NOMO-1 treated with dmso at 0.1 percent for 144 hours (cell line): ENCODE results near the gene ZBED5.
"Not testable (repeated sequence)": the region's sequence is repeated elsewhere in the genome, so short reads cannot be mapped to it uniquely, and the experiment has no call there.

Experiments used
- DNase-seq: peaks from one replicate; lab custom pipeline; 2025; ENCODE audit not compliant: unreplicated experiment; lab: John Stamatoyannopoulos, UW

The ZBED5 gene

DNA sequence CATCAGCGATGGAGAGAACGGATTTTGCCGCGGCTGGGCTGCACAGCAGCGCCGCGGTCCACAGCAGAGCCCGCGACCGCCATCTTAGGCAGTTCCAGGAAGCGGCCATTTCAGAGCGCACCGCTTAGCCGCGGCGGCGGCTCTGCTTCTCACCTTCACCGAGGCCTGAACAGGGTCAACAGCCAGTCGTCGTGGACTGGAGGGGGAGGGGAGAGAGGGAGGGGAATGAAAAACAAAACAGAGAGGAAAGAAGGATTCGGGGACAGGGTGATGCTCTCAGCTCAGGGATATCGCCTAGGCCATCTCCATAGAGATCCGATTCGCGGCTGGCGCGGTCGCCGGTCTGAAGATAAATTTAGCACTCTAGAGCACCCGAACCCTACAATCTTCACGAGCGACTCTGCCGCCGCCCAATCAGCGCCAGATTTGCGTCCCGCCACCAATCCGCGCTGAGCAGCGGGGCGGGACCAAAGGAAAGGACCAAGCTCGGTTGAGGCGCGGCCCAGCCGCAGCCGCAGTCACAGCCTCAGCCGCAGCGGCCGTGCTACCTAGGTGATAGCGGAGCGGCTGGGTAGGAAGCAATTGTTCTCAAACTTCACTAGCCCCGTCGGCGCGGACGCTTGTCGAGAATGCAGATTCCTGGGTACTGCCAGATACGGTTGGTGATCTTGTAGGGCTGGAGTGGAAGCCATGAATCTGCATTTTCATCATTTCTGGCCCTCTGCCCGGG, at the start of gene ZBED5:
TSS of gene ZBED5 (minus strand) at position 345 of the 730 bp plus-strand sequence. CDS start 3,108 bp downstream, outside the sequence.
- DNase-seq: peak; percentile 97

DNA sequence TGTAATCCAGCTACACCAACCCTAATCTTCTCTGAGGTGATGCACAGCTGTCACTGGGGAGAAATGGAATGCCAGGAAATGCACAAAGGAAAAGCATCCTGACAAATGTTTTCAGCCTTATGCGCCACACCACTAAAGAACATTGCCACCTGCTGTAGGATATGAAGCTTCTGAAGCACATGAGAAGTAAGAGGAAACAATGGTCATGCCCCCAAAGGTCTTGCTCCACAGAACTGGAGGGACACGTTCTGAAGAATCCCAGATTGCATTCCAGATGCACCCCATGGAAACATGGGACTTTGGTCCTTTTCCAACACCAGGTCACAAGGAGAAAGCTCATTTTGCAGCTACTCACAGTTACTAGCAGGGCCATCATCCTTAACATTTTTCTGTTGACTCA, 48.7 kb upstream of the ZBED5 start:
- DNase-seq: no peak

DNA sequence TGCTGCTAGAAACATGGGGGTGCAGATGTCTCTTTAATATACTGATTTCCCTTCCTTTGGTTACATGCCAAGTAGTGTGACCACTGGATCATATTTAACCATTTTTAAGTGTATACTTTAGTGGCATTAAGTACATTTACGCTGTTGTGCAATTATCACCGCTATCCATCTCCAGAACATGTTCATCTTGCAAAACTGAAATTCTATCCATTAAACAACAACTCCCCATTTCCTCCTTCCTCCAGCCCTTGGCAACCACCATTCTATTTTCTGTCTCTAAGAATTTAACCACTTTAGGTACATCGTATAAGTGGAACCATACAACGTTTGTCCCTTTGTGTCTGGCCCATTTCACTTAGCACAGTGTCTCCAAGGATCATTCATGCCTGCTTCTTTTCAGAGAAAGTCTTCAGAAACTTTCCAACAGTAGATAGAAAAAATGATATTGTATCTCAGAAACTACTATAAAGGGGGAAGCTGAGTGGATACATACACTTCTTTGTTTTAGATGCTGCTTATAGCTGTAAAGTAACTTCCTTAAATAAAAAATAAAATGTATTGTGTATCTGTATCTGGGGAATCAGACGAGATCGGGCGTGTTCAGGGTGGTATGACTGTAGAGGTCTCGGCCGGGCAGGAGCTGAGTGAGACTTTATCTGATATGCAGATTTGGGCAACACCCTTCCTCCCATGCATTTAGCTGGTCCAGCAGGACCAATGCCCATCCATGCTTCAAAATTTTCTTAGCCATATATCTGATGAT, 44.6 kb upstream of the ZBED5 start:
- DNase-seq: no peak

DNA sequence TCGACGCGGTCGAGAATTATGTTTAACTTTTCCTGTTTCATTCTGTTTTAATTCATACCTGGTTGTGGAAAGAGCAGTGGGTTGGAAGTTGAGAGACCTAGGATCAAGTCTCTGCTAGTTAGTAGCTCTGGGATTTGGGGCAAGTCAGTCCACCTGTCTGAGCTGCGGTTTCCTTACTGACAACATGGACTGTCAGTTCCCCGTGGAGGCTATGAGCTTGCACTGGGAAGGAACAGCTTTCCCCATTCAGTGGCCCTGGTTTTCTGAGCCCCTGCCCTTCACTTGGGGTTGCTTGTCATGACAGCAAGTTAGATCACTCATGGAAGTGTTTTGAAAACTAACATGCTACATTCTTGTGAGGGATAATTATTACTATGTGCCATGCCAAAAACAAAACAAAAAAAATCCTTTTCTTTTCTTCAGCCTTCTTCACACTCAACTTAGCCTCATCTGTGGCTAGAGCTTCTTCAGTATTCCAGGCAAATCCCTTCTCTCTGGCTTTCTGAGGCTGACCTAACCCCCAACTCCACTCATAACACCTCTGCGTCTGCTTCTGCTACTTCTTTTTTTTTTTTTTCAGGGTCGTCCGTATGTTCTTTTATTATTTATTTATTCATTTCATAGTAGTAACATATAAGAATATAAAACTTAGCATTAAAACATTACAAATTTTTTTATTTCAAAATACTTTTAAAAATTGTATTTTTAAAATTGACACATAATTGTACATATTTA, 43.0 kb upstream of the ZBED5 start:
- no peak for DNase-seq

DNA sequence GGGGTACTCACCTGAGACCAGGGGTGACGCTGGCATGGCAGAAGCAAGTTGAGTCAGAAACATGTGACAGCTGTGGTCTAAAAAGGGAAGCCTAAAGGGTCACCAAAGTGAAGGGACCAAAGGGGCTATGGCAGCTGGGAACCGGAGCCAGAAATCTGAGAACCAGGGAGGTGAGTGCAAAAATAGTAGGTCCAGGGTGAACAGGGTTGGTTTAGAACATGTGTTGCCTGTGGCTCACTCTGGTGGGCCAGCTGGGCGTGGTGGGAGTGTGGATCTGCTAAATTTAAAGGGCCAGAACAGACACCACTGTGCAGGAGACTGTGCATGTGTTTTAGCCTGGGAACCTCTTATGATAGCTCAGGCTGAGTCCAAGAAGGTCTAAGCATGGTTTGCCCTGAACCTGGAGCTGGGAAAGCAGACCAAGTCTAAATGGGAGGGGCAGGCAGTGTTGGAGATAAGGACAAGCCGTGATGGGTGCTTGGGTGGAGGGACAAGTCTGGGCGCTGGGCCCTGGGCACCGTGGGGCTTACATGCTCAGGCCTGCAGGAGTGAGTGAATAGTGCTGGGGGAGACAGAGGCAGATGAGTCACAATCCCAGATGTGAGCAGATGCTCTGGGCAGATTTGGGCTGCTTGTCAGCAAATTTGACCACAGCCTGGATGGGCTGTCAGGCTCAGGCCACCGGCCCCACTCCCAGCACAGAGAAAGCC, 41.4 kb upstream of the ZBED5 start:
- DNase-seq: no peak

DNA sequence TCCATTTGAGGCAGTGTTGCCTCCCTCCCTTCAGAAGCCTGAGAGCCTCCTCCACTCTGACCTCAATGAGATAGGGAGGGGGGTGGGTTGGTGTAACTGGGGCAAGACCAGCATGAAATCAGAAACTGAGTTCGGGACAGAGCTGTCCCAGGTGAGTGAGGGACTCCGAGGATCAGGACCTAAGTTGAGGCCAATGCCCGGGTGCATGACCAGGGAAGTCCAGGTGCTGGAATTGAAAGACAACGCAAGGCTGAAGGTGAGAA, 40.8 kb upstream of the ZBED5 start:
- DNase-seq: no peak

DNA sequence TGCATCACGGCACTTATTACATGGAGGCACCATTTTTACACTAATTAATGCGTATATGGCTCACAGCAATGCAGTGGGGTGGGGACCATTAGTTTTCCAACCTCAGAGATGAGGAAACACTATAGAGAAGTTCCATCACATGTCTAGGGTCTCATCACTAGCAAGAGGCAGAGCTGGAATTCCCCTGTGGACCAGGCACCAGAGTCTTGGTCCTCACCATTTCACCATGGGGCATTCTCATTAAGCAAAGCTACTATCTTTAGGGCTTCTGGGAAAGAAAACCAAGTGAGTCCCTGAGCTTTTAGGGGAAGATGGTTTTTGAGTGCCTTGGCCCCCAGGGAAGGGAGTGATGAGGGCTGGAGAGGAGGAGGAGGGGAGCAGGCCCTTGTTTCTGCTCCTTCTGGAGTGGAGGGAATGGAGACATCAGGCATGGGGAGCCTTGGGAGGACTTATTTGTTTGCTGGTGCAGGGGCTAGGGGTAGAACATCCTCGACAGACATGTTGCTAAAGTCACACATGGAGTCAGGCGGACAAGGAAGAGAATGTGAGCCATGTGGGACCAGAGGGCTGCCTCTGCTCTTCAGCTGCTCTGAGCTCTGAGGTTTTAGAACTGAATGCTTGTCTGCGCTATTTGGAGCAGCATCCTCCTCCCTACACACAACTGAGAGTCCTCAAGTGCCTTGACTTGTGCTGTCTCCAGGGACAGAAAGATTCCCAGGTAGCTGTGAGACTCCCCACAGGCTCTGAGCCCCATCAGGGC, 40.3 kb upstream of the ZBED5 start:
- no peak for DNase-seq

DNA sequence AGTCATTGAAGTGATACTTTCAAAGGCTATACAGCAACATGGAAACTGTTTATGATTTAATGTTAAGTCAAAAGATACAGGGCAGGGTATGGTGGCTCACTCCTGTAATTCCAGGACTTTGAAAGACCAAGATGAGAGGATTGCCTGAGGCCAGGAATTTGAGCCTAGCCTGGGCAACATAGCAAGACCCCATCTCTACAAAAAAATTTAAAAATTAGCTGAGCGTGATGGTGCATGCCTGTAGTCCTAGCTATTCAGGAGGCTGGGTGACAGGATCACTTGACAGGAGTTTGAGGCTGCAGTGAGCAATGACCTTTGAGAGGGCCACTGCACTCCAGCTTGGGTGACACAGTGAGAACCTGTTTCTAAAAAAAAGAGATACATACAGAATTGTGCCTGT, 39.3 kb upstream of the ZBED5 start:
- DNase-seq: no peak

DNA sequence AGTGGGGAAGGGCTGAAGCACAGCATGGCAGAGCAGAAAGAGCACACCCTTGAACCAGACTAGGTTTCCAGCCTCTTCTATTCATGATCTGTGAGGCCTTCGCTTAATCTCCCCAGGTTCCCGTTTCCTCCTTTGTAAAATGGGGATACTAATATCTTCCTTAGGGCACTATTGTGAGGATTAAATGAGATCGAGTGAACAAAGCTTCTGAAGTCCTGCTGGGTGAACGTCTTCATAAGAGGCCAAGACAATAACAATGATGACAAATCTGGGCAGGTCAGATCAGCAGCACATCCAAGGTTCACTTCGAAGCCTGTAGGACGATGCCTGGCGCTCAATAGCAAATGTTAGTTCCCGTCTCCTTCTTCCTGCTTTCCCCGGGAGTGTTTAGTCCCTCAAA, 38.6 kb upstream of the ZBED5 start:
- no peak for DNase-seq

DNA sequence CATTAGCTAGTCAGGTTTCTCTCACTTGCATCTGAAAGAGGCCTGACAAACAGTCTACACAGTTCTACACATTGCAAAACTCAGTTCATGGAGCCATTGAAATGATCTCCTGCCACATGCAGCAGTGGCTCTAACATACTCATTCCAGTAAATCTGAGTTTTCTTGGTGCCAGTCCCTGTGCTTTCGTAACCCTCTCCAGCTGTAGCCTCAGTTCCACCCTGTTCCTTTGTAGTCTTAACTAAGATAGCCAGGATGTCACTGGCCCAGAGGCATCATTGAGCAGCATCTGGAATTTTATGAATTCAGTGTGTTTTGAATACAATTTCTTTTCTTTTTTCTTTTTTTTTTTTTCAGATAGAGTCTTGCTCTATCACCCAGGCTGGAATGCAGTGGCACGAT, 37.4 kb upstream of the ZBED5 start:
- no peak for DNase-seq

DNA sequence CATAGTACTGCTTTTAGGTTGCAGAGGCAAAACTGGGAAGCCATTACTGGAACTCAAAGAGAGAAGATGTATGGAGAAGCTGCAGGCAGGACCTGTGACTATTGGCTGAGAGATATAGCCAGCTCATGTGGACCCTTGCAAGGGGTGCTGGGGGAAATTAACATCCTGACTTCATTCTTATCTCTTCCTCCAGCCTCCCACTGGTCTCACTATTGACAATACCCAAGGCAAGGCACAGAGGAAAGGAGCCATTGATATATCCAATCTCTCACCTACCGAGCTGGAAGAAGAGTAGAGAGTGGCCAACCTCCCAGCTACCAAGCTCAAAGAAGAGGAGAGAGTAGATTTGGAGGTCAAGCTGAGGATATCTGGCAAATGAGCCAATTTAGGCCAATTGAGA, 36.8 kb upstream of the ZBED5 start:
- DNase-seq: no peak

DNA sequence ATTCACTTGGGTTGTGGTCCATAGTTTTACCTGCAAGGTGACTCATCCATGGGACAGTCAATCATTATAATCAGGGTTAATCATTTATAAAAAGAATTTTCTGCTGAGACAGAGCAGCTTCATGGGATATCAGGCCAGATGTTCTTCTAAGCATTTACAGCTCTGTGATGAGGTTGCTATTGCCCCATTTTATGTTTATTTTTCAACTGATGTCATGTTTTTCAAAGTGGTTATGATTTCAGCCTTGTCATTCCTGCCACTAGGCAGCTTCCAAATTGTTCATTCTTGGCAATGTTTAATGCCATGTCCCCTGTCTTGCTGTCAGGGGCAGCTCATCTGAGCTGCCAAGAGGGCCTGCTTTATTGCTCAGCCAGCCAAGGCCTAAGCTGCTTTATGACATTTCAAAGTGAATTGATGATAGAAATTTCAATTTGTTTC, 35.9 kb upstream of the ZBED5 start:
- DNase-seq: no peak

DNA sequence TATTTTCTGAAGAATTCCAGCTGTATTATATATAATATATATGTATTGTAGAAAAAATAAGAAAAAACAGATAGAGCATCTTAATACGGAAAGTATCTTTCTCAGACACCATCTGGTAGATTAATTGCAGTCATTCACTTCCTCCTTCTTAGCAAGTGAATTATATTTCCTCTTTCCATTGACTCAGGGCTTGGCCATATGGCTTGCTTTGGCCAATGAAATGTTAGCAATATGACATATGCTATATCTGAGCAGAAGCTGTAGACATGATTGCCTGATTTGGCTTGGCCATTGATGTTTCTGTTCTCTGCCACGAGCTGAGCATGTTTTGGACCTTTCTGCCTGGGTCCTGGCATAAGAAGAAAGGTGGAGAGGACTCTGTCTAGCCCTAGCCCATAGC, 34.4 kb upstream of the ZBED5 start:
- DNase-seq: peak; percentile 65

DNA sequence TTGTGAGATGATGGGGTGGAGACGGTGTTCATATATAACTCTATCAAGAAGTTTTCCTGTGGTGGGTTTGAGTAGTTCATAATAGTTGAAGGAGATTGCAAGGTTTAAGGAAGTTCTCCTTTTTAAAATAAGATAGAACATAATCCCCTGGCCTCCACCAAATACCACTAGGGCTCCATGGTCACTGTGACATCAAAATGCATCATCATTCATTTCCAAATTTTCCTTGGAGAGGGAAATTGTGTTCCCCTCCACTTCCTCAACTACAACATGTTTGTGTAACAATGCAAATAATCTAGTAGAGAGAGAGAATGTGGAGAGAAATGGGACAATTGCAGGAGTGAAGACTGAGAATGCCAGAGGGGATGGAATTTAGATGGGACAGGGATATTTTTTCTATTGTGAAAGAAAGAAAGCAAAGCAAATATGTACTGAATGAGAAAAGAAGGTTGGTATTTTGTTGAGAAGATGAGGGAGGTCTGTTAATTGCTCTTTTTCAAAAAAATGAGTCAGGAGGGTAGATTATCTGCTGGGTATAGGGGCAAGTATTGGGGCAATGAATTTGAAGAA, 33.4 kb upstream of the ZBED5 start:
- no peak for DNase-seq

DNA sequence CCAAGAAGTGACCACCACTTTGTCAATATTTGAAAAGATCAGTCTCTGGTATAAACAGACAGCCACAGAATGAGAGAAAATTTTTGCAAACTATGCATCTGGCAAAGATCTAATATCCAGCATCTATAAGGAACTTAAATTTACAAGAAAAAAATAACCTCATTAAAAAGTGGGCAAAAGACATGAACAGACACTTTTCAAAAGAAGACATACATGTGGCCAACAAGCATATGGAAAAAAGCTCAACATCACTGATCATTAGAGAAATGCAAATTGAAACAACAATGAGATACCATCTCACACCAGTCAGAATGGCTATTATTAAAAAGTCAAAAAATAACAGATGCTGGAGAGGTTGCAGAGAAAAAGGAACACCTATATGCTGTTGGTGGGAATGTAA, 32.2 kb upstream of the ZBED5 start:
- not testable (repeated sequence) for DNase-seq

DNA sequence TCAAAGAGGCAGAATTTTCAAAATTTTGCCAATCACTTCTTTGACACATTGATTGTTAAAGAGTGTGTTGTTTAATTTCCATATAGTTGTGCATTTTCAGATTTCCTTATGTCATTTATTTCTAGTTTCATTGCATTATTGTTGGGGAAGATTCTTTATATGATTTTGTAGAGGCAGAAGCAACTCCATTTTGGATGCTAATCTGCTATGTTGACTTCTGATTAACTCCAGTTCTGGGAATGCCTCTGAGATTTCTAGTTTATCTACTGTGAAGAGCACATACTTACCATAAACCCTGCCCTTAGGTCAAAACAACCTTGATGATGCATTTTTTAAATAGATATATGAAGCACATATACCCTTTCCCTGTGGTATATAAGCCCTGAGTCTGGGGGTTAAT, 29.5 kb upstream of the ZBED5 start:
- no peak for DNase-seq

DNA sequence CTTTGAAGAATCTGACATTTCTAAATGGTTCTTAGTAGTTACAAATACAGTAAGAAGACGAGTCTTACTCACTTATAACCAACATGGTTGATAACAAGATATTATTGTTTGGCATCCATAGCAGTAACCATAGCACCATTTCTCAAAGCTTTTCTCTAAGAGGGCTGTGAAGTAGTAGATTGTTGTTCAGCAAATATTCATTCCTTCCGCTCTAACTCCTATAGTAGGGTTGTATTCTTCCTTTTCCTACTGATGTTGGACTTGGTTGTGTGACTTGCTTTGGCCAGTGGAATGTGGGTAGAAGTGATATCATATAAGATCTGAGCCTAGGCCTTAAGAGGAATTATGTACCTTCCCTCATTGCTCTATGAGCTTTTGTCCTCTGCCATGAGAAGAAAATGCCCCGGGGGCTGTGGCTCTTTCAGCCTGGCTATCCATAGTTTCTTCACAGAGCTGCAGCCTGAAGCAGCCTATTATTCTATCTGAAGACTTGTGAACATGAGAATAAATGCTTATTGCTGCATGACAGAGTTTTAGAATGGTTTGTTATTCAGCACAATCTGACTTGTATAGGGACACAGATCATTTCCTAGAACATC, 28.9 kb upstream of the ZBED5 start:
- DNase-seq: no peak

DNA sequence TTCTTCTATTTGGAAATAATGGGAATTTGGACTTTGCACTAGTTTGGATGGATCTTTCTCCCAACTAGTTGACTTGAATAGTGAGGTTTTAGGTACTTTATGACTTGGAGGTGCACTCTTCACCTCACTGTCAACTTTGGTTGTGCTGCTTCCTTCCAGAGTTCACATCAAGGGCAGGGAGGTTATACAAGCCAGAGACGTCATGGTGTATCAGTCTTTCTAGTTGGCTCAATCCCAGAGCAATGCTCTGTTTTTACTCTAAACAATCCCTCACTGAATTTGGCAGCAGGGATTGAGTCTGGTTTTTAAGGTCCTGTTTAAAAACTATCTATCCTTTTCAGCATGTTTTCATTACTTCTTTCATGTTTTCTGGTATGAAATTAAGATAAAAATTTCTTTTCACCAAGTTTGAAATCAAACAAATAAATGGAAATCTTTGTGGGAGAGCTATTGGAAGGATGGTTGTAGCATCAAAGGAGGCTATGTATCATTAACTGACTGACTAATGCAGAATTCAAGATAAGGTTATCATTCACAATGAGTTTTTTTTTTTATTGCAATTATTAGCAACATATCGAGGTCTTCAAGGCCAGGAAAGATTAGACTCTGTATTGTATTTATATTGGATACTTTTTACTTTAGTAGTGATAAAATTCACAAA, 28.0 kb upstream of the ZBED5 start:
- no peak for DNase-seq

DNA sequence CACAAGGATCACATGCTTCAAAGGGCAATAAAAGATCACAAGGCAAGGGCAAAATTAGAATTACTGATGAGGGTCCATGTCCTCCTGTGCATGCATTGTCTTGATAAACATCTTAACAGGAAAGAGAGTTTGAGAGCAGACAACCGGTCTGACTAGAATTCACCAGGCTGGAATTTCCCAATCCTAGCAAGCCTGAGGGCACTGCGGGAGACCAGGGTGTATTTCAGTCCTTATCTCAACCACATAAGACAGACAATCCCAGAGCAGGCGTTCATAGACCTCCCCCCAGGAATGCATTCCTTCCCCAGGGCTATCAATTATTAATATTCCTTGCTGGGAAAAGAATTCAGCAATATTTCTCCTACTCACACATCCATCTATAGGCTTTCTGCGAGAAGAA, 26.4 kb upstream of the ZBED5 start:
- DNase-seq: not testable (repeated sequence)

DNA sequence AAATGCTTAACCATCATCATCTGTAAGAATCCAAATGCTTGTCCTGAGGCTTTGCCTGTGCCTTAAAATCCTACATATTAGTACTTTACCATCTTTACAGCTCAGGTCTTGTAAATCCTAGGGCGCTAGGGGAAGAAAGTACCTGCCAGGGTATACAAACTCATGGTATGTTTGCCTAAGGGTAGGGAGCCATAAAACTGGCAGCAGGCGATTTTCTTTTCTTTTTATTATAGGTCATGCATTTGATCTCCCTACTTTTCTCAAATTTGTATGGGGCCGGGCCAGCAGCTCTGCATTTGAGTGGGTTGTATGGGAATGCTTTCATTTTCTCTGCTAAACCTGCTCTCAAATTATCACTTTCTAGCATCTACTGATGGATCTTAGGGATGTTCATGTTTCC, 24.0 kb upstream of the ZBED5 start:
- DNase-seq: no peak
